Measurements from ENCODE around the gene SIGLEC15.

DNA sequence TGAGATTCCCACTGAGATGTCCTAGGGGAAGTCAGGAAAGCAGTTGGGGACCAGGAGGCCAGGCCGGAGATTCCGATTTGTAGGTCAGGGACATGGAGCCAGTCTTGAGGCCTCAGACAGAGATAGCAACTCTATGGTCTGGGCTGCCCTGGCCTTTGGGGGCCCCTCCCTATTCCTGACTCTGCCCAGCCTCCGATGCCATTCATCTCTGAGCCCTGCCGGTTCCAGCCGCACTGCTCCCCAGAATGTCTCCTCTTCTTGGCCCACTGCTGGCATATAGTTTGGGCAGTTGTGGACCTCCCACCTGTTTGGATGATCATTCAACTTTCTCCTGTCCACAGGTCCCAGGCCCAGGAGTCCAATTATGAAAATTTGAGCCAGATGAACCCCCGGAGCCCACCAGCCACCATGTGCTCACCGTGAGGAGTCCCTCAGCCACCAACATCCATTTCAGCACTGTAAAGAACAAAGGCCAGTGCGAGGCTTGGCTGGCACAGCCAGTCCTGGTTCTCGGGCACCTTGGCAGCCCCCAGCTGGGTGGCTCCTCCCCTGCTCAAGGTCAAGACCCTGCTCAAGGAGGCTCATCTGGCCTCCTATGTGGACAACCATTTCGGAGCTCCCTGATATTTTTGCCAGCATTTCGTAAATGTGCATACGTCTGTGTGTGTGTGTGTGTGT, 16.4 kb downstream of the SIGLEC15 start:
- TF ChIP-seq, protein P1, sequence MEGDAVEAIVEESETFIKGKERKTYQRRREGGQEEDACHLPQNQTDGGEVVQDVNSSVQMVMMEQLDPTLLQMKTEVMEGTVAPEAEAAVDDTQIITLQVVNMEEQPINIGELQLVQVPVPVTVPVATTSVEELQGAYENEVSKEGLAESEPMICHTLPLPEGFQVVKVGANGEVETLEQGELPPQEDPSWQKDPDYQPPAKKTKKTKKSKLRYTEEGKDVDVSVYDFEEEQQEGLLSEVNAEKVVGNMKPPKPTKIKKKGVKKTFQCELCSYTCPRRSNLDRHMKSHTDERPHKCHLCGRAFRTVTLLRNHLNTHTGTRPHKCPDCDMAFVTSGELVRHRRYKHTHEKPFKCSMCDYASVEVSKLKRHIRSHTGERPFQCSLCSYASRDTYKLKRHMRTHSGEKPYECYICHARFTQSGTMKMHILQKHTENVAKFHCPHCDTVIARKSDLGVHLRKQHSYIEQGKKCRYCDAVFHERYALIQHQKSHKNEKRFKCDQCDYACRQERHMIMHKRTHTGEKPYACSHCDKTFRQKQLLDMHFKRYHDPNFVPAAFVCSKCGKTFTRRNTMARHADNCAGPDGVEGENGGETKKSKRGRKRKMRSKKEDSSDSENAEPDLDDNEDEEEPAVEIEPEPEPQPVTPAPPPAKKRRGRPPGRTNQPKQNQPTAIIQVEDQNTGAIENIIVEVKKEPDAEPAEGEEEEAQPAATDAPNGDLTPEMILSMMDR (IDR thresholded peaks at IDR 0.05; ENCODE audit: poor library complexity) = no peak
- TF ChIP-seq EZH2phosphoT487 (IDR thresholded peaks at IDR 0.05; ENCODE audit: low read depth, severe bottlenecking, unreplicated experiment) = no peak

Measured in hepatocyte (in vitro differentiated cells).